GM18526 (cell line): Measurements from ENCODE around the gene TLE6.

ENCODE experiments used
- POLR2A ChIP-seq: IDR thresholded peaks from 3 replicates; pipeline ENCODE4 v1.6.1; 2011; ENCODE audit not compliant: insufficient read length; ENCODE audit errors: extremely low read depth

TLE6 gene

GRCh38 chr19:2988568-2988967, 11.2 kb downstream of the TLE6 start:
- TF ChIP-seq POLR2A = no peak

DNA sequence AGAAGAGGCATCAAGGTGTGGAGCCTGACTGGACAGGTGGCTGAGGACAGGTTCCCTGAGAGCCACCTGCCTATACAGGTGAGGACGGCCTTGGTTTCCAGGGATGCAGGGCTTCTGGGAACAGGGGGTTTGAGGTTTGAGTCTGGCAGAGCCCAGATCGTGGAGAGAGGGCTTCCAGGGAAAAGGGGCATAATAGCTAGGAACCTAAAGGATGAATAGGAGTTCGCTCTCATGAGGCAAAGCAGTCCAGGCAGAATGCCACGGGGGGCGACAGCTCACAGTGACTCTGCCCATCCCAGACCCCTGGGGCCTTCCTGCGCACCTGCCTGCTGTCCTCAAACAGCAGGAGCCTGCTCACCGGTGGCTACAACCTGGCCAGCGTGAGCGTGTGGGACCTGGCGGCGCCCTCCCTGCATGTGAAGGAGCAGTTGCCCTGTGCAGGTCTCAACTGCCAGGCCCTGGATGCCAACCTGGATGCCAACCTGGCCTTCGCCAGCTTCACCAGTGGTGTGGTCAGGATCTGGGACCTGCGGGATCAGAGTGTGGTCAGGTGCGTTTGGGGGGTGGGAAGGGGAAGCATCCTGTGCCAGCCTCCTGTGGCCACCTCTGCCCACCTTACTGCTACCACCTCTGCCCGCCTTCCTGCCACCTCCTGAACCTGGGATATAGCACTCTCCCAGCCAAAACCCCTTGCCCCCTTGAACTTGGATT, 12.0 kb downstream of the TLE6 start:
- no peak for TF ChIP-seq POLR2A

DNA sequence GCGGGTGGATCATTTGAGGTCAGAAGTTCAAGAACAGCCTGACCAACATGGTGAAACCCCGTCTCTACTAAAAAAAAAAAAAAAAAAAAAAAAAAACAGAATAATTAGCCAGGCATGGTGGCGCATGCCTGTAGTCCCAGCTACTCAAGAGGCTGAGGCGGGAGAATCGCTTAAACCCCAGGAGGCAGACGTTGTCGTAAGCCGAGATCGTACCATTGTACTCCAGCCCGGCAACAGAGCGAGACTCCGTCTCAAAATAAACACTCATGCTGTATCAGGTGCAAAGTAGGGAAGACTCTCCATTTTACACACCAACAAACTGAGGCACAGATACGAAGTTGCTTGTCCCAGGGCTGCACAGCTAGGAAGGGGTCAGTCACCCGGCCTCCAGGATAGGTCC, 15.6 kb downstream of the TLE6 start:
- TF ChIP-seq POLR2A = no peak

- no peak for TF ChIP-seq POLR2A
Observed at GRCh38 chr19:2993579-2993978, 16.2 kb downstream of the TLE6 start.

DNA sequence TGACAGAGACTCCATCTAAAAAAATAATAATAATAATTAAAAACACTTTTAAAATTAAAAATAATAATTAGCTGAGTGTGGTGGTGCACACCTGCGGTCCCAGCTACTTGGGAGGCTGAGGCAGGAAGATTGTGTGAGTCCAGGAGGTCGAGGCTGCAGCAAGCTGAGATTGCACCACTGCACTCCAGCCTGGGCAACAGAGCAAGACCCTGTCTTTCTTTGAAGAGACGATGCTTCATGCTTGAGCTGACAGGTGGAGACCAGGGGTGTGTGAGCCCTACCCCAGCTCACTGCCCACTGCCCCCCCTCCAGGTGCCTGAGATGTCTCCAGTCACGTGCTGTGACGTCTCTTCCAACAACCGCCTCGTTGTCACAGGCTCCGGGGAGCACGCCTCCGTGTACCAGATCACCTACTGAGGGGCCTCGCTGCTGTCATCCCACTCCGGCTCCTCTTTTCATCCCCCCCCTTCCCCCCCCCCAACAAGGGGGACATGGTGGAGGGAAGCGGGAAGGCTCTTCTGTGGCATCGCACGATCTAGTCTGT, 17.3 kb downstream of the TLE6 start:
- no peak for TF ChIP-seq POLR2A

DNA sequence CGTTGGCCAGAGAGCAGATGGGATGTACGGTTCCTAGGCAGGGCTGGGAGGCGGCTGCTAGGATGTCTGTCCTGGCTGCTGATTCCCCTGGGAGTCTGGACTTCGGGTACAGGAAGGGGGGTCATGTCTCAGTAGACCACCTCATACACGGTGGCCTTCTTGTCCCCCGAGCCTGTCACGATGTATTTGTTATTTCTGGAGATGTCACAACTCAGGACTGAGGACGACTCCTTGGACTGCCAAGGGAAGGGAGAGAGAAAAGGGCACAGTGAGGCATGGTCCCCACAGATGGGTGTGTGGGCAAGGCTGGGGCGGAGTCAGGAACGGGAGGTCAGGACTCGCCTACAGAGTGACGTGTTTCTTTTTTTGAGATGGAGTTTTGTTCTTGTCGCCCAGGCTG, 20.4 kb downstream of the TLE6 start:
- no peak for TF ChIP-seq POLR2A

DNA sequence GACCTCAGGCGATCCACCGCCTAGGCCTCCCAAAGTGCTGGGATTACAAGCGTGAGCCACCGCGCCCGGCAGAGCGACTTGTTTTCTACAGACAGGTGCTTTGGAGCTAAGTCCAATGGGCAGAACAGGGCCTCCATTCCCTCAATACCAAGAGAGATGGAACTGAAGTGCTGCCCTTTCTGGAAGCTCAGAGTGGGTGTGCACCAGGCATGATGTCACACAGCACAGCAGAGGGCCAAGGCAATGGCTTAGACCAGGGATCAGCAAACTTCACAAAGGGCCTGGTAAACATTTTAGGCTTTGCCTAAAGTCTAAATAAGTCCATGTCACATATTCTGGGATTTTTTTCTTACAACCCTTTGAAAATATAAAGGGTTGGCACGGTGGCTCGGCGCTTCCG, 21.3 kb downstream of the TLE6 start:
- no peak for TF ChIP-seq POLR2A

DNA sequence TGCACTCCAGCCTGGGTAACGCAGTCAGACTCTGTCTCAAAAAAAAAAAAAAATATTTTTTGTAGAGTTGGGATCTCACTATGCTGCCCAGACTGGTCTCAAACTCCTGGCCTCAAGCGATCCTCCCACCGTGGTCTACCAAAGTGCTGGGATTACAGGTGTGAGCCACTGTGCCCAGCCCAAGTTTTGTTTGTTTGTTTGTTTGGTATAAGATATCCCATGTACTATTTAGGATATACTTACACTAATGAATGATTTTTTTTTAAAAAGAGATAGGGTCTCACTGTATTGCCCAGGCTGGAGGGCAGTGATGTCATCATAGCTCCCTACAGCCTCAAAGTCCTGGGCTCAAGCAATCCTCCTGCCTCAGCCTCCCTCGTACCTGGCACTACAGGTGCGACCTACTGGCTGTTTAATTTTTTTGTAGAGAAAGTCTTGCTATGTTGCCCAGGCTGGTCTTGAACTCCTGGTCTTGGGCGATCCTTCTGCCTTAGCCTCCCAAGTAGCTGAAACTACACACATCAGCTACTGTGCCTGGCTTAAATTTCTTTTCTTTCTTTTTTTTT, 24.0 kb downstream of the TLE6 start:
- no peak for TF ChIP-seq POLR2A

GRCh38 chr19:3003046-3003445, 25.7 kb downstream of the TLE6 start:
- TF ChIP-seq POLR2A = no peak

- TF ChIP-seq POLR2A = no peak
Observed at GRCh38 chr19:3004522-3004921, 27.2 kb downstream of the TLE6 start.

- no peak for TF ChIP-seq POLR2A
Observed at GRCh38 chr19:3005345-3005744, 28.0 kb downstream of the TLE6 start.

DNA sequence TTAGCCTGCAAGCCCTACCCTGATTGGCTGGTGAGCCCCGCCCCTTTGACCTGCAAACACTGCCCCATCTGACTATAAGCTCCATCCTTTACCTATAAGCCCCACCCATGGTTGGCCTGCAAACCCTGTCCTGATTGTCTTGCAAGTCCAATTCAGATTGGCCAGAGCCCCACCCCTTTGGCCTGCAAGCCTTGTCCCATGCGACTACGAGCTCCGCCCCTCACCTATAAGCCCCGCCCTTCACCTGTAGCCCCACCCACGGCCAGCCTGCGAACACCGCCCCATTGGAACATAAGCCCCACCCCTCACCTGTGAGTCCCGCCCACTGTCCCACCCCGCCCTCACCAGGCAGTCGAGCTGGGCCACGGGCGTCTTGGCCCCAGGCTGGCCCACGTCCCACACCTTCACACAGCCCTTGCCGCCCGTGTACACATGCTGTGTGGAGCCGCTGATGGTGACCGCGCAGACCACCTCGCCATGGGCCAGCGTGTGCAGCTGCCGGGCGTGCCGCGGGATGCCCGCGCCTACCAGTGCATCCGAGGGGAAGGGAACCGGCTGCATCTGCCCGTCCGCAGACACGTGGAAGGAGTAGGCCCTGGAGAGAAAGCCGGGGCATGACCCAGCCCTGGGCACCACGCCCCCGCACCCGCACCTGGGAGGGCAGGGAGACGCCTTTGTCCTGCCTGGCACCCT, 28.9 kb downstream of the TLE6 start:
- TF ChIP-seq POLR2A = no peak

- TF ChIP-seq POLR2A = no peak
Observed at GRCh38 chr19:3007975-3008374, 30.6 kb downstream of the TLE6 start.

GRCh38 chr19:3008994-3009393, 31.6 kb downstream of the TLE6 start:
- no peak for TF ChIP-seq POLR2A

DNA sequence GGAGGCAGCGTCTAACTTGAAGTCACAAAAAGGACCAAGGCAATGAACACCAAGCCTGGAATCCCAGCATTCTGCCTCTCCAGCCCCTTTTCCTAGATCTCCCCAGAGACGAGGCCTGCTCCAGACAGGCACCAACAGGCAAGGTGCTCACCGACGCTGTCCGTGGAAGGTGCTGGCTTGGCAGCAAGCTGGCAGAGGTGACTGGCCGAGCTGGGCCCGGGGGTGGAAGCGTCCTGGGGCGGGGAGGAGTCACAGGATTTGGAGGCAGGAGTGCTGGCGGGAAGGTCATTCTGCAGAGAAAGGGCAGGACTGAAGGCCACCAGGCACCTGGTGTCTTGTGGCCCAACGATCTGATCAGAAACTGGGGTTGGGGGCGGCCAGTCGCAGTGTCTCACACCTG, 33.5 kb downstream of the TLE6 start:
- TF ChIP-seq POLR2A = no peak

DNA sequence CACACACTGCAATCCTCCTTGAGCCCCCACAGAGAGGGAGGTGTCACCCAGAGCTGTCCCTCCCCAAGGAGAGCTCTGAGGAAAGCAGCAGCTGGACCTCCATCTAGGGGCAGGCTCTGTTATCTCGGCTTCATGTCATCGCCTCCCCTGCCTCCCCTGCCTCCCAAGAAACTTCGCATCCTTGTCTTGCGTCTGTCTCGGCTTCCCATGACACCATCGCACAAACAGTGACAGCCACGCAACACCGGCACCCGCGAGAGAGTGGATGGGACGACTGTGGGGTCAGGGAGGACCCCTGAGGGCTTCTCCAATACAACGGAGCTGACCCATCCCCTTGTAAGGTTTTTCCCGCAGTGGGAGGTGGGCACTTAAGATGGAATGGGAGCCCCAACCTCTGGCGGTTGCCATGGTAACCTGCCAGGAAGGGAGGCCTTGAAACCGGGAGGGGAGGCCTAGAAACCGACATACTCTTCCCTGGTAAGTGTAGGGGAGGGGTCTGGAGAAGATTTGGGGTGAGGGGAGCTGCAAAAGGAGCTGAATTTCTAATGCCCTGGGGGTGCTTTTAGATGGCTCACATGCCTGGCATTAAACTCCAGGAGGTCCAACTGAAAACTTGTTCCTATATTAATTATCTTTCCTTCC, 35.4 kb downstream of the TLE6 start:
- no peak for TF ChIP-seq POLR2A
